C1 segment of cervical spinal cord (tissue), 14 donors: ENCODE data around the gene IL1B.

Experiments used
- DNase-seq, 14 donors: peaks; one replicate each; lab custom pipeline; 2025; lab: John Stamatoyannopoulos, UW

IL1B gene

GRCh38 chr2:112807233-112807807, 29.3 kb downstream of the IL1B start:
- DNase-seq: no peak

GRCh38 chr2:112805542-112805941, 31.0 kb downstream of the IL1B start:
- no peak for DNase-seq

- no peak for DNase-seq
Measured at GRCh38 chr2:112803691-112804521, 32.7 kb downstream of the IL1B start.

GRCh38 chr2:112800881-112801583, 35.5 kb downstream of the IL1B start:
- no peak for DNase-seq

GRCh38 chr2:112798979-112799975, 37.3 kb downstream of the IL1B start:
- no peak for DNase-seq

- DNase-seq: no peak
Measured at GRCh38 chr2:112796486-112796885, 40.1 kb downstream of the IL1B start.

GRCh38 chr2:112795774-112796173, 40.8 kb downstream of the IL1B start:
- no peak for DNase-seq

- no peak for DNase-seq
Measured at GRCh38 chr2:112794841-112795240, 41.7 kb downstream of the IL1B start.

GRCh38 chr2:112794131-112794733, 42.3 kb downstream of the IL1B start:
- no peak for DNase-seq

GRCh38 chr2:112793449-112793978, 43.1 kb downstream of the IL1B start:
- DNase-seq: no peak

- DNase-seq: no peak
Measured at GRCh38 chr2:112792419-112792818, 44.2 kb downstream of the IL1B start.

GRCh38 chr2:112791693-112792230, 44.8 kb downstream of the IL1B start:
- DNase-seq: no peak

- DNase-seq: no peak
Measured at GRCh38 chr2:112791019-112791418, 45.6 kb downstream of the IL1B start.

- no peak for DNase-seq
Measured at GRCh38 chr2:112790305-112790704, 46.3 kb downstream of the IL1B start.

- no peak for DNase-seq
Measured at GRCh38 chr2:112789186-112789585, 47.4 kb downstream of the IL1B start.

- DNase-seq: no peak
Measured at GRCh38 chr2:112788653-112789052, 47.9 kb downstream of the IL1B start.

- DNase-seq: no peak
Measured at GRCh38 chr2:112787729-112788393, 48.7 kb downstream of the IL1B start.

- no peak for DNase-seq
Measured at GRCh38 chr2:112787294-112787693, 49.3 kb downstream of the IL1B start.

GRCh38 chr2:112784199-112785189, 52.1 kb downstream of the IL1B start, which contains the start of gene IL1A:
Gene IL1A, minus strand, starts transcription at chr2:112784493. Its CDS starts 723 bp downstream, at chr2:112783770.
- DNase-seq: peak in 1 of 14 donors; percentile 11
